AG09319 (cell line): ENCODE data around the gene SERPIND1.
"Not testable (repeated sequence)": the region's sequence is repeated elsewhere in the genome, so short reads cannot be mapped to it uniquely, and the experiment has no call there.

Experiments
- DNase-seq: peaks from one replicate; pipeline ENCODE4 v3.0.0-alpha.2; 2010; ENCODE audit warnings: low read depth; ENCODE audit errors: extremely low read depth
- TF ChIP-seq, protein P1 (sequence below): IDR thresholded peaks from 2 replicates; pipeline ENCODE4 v1.5.1; 2011; ENCODE audit warnings: low read depth, mild to moderate bottlenecking, inconsistent platforms, low read length, moderate library complexity

The SERPIND1 gene, protein sequence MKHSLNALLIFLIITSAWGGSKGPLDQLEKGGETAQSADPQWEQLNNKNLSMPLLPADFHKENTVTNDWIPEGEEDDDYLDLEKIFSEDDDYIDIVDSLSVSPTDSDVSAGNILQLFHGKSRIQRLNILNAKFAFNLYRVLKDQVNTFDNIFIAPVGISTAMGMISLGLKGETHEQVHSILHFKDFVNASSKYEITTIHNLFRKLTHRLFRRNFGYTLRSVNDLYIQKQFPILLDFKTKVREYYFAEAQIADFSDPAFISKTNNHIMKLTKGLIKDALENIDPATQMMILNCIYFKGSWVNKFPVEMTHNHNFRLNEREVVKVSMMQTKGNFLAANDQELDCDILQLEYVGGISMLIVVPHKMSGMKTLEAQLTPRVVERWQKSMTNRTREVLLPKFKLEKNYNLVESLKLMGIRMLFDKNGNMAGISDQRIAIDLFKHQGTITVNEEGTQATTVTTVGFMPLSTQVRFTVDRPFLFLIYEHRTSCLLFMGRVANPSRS

DNA sequence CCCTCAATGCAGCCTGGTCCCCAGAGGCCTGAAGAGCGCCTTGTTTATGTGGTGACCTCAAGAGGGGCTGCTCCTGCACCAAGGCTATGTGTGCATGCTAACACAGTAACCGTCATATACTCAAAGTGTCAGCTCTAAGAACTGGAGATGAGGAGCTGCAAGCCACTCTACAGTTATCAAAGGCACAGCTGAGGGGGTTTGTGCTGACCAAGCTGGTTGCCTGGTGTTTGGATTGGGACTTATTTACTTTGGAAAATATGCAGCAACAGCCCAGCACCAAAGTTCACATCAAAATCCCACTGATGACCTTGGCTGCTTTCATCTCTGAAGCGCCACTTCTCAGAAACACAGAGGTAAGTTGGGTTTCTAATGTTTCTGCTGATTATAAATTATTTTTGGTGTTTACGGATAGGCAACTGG, at the start of gene SERPIND1:
Gene SERPIND1 (plus strand): TSS at position 321 of the 420 bp plus-strand sequence. CDS start 5,200 bp downstream, outside the sequence.
- no peak for DNase-seq

DNA sequence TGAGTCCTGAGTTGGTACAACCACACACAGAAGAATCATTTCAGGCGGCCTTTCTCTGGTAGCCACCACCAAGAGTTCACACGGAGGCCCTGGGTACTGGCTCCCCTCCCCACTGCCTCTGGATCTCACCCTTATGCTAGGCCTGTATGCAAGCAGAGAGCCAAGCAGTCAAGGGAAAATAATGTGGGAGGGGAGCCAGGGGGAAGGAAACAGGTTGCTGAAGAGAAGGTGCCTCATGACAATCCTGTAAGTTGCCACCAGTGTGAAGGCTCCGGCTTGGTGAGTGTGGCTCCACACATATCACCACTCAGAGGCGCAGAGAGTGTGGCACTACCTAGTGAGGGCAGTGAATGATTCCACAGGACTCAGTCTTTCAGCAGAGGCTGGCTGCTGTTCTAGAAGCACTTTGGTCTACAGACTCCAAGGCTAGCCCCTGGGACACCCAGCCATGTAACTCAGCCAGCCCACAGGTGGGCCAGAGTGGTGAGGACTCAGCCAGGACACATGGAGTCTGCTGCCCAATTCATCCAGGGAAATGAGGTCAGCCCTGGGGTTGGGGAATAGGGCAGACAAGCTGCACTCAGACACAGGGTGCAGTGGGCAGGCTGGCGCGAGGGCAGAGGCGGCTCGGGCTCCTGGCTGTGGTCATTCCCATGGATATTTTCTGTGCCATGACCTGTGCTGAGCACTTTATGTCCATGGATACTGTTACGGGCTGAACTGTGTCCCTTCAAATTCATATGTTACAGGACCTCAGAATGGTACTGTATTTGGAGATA, 49.0 kb upstream of the SERPIND1 start:
- no peak for DNase-seq
- TF ChIP-seq, protein P1, sequence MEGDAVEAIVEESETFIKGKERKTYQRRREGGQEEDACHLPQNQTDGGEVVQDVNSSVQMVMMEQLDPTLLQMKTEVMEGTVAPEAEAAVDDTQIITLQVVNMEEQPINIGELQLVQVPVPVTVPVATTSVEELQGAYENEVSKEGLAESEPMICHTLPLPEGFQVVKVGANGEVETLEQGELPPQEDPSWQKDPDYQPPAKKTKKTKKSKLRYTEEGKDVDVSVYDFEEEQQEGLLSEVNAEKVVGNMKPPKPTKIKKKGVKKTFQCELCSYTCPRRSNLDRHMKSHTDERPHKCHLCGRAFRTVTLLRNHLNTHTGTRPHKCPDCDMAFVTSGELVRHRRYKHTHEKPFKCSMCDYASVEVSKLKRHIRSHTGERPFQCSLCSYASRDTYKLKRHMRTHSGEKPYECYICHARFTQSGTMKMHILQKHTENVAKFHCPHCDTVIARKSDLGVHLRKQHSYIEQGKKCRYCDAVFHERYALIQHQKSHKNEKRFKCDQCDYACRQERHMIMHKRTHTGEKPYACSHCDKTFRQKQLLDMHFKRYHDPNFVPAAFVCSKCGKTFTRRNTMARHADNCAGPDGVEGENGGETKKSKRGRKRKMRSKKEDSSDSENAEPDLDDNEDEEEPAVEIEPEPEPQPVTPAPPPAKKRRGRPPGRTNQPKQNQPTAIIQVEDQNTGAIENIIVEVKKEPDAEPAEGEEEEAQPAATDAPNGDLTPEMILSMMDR: no peak

More for the DNA sequence above, at the start of gene SERPIND1:
- TF ChIP-seq, protein P1: no peak

DNA sequence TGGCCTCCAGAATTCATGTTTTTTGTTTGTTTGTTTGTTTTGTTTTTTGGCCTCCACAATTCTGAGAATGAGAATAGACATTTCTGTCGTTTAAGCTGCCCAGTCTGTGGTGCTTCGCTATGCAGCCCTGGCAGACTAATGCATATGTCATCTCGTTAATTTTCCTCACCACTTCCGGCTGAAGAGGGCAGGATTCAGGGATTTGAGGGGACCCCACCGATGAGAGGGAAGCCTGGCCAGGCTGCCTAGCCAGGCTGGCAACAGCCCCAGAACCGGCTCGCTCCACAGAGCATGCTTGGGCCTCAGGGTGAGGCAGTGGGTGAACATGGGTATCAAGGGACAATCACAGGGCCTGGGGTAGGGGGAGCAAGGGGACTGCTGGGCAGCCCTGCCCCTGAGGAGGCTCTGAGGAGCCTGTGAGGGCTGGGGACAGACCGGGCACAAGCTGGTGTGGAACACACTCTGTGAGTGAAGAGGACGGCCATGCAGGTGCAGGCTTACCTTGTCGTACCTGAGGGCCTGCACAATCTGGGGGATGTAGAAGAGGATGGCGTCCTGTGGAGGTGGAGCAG, 47.8 kb upstream of the SERPIND1 start:
- DNase-seq: no peak
- TF ChIP-seq, protein P1: no peak

DNA sequence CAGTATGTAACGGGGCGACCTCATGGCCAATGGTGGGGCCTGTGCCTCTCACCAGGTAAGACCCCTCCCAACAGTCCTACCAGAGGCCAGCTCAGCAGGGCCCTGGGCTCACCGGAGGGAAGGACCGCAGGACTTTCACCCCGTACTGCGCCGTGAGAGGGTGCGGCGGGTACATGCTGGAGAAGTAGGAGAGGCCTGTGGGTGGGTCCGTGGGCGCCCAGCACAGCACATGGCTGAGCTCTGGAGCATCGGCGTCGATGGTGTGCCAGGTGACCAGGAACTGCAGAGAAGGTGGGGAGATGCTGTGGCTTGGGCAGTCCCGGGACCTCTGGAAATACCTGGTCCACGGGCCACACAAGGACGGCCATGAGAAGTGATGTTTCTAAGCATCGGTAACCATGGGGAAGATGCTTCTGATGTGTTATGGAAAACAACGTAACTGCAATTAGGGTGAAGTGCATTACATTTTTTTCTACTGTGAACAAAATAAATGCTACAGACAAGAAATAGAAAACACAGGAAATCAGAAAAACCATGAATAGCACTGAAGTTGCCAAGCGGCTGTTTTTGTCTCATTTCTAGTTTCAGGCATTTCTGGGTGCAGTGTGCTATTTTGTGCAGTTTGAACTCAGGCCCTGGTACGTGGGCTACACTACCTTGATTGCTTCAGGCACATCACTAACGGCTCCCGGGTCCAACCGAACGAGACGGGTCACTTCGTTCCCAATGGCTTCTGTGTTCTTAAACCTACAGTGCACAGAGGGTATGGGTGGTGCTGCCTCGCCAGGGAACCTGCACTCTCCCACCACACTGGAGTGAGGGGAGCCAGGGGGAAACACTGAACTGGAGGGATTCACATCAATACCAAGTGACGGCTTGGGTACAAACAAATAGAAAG, 46.5 kb upstream of the SERPIND1 start:
- no peak for DNase-seq
- TF ChIP-seq, protein P1: no peak

DNA sequence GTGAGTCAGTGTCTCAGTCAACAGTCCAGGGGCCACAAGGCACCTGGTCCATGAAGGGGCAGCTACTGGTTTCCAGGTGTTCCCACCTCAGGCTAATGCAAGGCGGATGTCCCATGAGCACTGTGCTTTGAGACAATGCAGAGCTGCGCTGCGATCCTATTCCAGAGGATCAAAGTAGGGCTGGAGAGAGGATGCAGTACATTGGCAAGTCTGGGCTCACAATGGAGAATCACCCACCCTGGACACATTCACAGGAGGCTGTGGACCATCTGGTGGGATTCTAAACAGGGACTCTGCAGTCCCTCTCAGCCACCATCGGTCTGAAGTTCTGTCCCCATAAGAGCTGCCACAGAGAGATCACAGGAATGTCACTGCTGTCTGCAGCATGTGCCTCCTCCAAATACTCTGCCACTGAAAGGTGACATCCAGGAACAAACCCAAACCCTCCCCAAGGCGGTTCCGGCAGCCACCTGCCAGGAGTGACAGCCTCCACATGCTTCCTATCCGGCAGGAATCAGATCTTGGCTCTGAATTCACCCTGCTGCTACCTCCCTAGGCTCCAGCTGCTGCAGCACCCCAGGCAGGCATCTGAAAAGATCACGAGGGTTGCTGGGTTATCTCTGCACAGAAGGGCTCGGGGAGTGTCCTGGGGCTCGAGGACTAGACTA, 45.3 kb upstream of the SERPIND1 start:
- DNase-seq: no peak
- TF ChIP-seq, protein P1: no peak

DNA sequence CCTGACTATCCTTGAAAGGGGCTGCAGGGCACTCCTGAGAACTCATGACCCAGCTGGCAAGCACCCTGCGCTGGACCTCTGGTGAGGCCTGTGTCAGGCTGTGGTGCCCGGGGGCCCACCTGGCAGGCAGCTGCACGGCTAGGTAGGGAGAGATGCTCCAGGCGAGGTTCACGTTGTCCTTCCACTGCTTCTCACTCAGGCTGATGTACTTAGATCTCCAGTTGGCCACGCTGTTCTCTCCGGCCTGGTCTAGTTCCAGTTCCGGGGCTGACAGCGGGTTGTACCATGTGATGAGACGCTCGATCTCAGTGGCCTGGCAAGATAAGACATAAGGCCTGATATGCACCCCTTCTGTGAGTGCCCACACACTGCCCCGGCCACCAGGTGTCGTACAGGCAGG, 44.7 kb upstream of the SERPIND1 start:
- no peak for DNase-seq
- TF ChIP-seq, protein P1: no peak

DNA sequence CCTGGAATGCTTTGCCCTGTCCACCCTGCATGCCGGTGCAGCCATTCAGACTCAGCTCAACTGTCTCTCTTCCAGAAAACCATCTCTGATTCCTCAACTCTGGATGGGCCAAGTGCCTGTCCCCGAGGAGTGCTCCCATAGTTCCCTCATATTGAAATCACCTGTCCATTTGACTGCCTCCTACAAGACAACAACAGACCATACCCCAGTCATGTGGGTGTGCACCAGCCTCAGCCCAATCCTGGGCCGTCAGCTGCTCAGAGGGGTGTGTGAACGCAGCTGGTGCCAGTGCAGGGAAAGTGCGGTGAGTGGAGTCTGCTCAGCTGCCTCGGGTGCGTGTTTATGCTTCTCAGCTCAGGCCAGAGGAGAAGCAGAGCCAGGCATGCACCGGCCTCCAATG, 41.5 kb upstream of the SERPIND1 start:
- not testable (repeated sequence) for DNase-seq

DNA sequence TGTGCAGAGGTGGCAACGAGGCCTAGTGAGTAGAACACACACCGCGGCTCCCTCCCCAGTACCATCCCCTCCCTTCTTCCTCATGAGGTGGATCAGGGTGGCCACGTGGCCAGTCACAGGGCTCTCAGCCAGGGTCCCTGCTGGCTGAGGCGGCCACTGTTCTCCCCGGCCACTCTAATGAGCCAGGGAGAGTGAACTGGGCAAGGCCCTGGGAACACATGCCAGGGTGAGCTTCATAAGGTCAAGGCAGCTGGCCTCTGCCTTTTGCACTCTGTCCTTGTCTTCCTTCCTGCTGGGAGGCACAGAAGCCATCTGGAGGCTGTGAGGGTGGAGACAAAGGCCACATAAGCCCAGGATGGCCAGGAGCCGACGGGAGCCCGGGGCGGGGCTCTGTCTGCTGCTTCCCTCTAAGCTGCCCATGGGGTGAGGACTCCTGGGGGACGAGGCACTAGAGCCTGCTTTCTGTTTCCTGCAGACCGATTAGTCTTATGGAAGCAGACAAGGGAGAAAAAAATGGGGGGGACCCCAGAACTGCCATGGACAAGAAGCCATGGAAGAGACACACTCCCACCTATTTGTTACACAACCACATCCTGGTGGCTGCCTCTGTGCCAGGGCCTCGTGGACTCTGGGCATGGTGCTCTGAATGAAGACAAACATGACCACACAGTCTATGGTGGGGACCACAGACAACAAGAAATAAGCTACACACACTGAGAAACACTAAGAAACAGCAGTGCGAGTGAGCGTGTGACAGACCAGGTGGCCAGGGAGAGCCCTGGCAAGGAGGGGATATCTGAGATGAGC, 38.4 kb upstream of the SERPIND1 start:
- not testable (repeated sequence) for DNase-seq

DNA sequence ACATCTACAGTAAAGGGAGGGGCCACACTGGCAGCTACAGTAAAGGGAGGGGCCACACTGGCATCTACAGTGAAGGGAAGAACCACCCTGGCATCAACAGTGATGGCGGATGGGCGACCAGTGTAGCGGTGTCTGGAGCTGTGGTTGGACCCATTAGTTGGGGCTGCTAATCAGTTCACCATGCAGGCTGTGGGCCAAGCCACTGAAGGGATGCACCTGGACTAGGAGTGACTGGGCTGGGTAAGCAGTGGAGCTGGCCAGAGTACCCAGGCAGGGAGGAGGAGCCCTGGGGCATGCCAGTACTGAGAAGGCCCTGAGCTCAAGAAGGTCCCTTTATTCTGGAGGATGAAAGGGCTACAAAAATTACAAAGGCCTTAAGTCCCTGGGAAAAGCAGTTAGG, 37.0 kb upstream of the SERPIND1 start:
- not testable (repeated sequence) for DNase-seq
